ENCODE results near the gene SAXO1. TPM values are rescaled to one million over a fixed set of nuclear protein-coding genes. Genes with fewer than 3 reads are reported as not detected.
"Not testable (repeated sequence)": the region's sequence is repeated elsewhere in the genome, so short reads cannot be mapped to it uniquely, and the experiment has no call there.

The SAXO1 gene
- total RNA-seq, 1 donor: 0.18 TPM

GRCh38 chr9:19026375-19026774 lies 6.6 kb downstream of the SAXO1 start:
- no peak overlapping the region for H3K4me3 ChIP-seq (ENCODE audit: low read depth, low read length)
- DNase-seq (ENCODE audit: low read depth): no peak
- TF ChIP-seq CTCF (IDR thresholded peaks at IDR 0.05; ENCODE audit: insufficient read depth, low read length): no peak

- H3K4me3 ChIP-seq (ENCODE audit: low read depth, low read length): no peak overlapping the region
- DNase-seq (ENCODE audit: low read depth): no peak
- TF ChIP-seq CTCF (IDR thresholded peaks at IDR 0.05; ENCODE audit: insufficient read depth, low read length): no peak
Measured at GRCh38 chr9:19023078-19023477, 9.9 kb downstream of the SAXO1 start.

- H3K4me3 ChIP-seq (ENCODE audit: low read depth, low read length): no peak overlapping the region
- no peak for DNase-seq (ENCODE audit: low read depth)
- TF ChIP-seq CTCF (IDR thresholded peaks at IDR 0.05; ENCODE audit: insufficient read depth, low read length): no peak
Measured at GRCh38 chr9:19022206-19022605, 10.8 kb downstream of the SAXO1 start.

- not testable (repeated sequence) for H3K4me3 ChIP-seq (ENCODE audit: low read depth, low read length); DNase-seq (ENCODE audit: low read depth)
Measured at GRCh38 chr9:19021649-19022048, 11.4 kb downstream of the SAXO1 start.

- DNase-seq (ENCODE audit: low read depth): no peak
- no peak for TF ChIP-seq CTCF (IDR thresholded peaks at IDR 0.05; ENCODE audit: insufficient read depth, low read length)
- no peak overlapping the region for H3K4me3 ChIP-seq (ENCODE audit: low read depth, low read length)
Measured at GRCh38 chr9:19020886-19021455, 12.0 kb downstream of the SAXO1 start.

- peak; percentile 47 for DNase-seq (ENCODE audit: low read depth)
- no peak overlapping the region for H3K4me3 ChIP-seq (ENCODE audit: low read depth, low read length)
- TF ChIP-seq CTCF (IDR thresholded peaks at IDR 0.05; ENCODE audit: insufficient read depth, low read length): no peak
Measured at GRCh38 chr9:19018201-19018600, 14.8 kb downstream of the SAXO1 start.

DNA sequence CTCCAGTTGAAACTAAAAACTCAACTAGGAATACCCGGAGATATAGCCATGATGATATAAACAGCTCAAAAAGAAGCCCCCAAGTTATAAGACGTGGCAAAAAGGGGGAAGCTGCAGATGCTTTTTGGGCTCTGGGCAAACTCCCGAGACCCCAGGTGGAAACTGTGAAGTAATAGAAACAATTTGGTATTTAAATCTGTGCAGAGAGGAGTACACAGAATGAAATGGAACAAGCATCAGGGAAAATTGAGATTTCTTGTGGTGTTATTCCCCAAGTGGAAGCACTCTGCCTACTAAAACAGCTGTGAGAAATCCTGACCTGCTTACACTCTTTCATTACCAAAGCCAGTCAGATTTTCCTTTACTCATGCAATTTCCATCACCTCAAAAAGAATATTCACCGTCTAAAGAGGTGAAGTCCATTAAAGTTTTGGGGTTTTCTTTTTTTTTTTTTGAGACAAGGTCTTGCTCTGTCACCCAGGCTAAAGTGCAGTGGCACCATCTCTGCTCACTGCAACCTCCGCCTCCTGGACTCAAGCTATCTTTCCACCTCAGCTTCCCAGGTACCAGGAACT lies 23.5 kb downstream of the SAXO1 start:
- TF ChIP-seq CTCF (IDR thresholded peaks at IDR 0.05; ENCODE audit: insufficient read depth, low read length): no peak
- DNase-seq (ENCODE audit: low read depth): no peak
- H3K4me3 ChIP-seq (ENCODE audit: low read depth, low read length): no peak overlapping the region
